Hematopoietic multipotent progenitor cell treated with erythropoietin and hydrocortisone succinate and interleukin-3 and kit ligand, for 15 days (in vitro differentiated cells): ENCODE data around the gene EXOC3L4.
"Not testable (repeated sequence)": the region's sequence is repeated elsewhere in the genome, so short reads cannot be mapped to it uniquely, and the experiment has no call there.

Experiments
- DNase-seq: peaks from one replicate; pipeline ENCODE4 v3.0.0-alpha.2; 2015; ENCODE audit warnings: low spot score

The EXOC3L4 gene

DNA sequence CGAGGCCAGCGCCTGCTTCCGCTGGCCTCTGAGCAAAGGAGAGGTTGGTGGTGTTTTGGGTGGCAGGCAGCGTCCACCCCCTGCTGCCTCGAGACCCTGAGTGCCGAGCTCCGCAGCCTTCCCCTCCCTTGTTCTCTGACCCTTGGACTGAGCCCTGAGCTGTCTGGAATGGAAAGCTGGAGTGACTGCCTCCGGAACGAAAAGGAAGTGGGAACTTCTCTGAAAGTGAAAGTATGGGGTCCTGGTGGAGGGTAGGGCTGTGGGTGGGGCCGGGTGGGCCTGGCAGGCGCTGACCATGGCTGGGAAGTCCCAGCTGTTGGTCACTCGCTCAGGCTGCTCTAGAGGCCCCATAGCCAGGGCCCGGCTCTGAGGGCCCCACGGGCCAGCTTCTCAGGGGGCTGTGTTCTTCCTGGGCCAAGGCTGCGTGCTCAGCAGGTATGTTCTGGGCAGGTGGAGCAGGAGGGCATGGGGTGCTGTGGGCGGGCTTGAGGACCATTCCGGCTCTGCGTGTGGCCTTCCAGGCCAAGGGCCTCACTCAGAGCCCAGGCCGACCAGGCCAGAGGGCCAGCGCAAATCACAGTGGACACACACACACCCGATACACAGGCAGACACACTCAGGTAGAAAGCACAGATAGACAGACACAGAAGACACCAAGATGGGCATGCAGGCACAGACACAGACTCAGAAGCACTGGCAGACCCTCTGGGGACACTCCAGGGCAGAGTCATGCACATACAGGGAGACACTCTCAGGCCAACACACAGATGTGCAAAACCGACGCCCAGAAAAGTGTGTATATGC is at the start of gene EXOC3L4:
Gene EXOC3L4 (plus strand): TSS at position 320 of the 804 bp plus-strand sequence. CDS start 5,495 bp downstream, outside the sequence.
- DNase-seq = no peak

DNA sequence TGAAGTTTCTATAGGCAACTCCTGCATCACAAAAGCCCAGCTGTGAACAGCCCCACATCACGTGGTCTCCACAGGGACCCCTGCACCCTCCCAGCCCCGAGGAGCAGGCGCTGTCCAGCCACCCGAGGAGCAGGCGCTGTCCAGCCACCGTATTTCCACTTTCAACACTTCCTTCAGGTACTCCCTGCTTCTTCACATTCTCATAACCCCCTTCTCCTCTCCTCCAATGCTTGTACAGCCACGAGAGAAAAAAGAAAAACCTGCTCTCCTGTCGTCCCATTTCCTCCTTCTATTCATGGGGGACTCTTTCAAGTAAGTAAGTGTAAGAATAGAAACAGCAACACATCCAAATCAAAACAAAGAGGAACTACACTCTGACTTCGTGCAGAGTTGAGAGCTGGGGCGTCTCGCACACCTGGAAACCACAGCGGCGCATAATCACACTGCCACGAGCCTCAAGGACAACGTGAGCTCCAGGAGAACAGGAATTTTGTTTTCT is 49.1 kb upstream of the EXOC3L4 start:
- DNase-seq = no peak

DNA sequence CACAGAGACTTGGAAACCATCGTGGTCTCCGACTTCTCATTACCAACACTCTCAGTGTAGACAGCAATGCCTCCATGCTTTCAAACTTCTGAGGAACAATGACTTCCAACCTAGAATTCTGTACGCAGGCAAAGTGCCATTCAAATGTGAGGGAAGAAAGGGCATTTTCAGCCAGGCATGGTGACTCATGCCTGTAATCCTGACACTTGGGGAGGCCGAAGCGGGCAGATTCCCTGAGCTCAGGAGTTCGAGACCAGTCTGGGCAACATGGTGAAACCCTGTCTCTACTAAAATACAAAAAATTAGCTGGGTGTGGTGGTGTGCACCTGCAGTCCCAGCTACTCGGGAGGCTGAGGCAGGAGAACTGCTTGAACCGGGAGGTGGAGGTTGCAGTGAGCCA is 47.1 kb upstream of the EXOC3L4 start:
- DNase-seq = not testable (repeated sequence)

DNA sequence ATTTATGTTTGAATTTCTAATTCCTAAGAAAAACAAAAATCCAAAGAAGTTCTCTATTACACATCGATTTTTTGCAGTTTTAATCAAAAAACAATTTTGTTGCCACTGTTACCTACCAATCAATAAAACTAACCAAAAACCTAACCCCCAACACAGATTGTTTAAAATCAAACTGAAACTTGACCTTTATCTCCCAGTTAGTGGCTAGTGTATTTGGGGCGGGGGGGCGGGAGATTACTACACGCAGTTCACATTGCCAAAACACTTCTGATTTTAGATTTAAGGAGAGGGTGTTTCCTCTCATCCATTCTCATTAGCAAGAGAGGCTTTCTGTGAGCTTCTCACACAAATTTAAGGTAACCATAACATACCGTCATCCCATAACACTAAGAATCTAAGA is 43.6 kb upstream of the EXOC3L4 start:
- no peak for DNase-seq

DNA sequence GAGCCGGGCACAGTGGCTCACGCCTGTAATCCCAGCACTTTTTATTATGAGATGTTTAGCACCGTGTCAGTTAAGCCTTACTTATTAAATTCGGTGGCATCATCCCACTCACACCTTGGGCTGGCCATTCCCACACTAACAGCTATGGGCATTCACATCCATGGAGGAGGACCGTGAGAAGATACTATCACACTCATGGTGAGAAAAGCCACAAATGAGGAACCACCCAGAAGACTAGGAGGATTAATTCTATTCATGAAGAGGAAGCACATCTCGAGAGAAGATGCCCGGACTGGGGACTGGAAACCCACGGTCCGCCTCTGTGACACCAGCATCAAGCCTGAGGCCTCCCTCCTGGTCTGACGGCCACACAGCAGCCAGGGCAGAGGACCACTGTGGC is 42.1 kb upstream of the EXOC3L4 start:
- DNase-seq = no peak

DNA sequence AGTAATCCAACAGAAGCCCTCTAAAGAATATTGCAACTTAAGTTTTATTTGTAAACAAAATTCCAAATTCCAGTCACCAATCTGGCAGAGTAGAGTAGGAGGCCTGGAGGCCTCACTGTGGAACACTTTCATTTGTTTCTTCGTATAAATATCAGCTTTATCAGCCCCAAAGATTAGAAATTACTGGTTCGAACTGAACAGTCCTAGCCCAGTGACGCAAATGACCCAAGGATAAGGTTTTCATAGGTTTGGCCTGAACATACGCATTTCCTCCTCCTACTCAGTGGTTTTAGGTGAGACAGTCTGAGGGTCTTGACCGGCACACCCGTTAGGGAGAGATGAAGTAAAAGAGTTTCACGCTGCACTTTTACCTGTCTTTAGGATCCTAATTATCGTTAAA is 38.8 kb upstream of the EXOC3L4 start:
- DNase-seq = no peak

DNA sequence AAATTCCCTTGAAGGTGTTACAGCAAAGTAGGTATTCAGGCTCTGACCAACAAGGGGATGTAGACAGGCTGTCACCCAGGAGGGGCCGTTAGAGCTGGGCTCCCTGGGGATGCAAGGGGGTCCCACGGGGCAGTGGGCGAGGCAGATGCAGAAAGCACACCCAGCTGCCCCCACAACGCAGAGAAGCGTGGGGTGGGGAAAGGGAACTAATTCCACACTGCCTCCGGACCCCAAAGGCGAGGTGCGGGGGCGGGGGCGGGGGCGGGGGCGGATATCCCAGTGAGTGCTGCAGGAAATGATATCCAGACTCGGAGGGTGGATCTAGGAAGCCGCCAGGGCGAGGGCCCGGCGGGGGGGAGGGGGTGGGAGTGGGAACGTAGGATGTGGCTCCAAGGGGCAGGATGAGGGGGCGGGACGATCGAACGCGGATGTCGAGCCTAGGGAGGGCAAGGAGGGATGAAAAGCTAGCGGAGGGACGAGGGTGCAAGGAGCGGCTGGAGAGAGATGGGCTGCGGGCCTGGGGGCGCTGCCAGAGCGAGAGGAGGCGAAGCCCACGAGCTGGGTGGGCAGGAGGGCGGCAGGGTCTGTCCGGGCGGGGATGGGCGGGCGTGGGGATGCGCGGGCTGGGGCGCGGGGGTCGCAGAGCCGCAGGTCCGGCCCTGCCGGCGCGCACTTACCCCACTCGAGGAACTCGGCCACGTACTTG is 38.0 kb upstream of the EXOC3L4 start:
- DNase-seq = no peak

DNA sequence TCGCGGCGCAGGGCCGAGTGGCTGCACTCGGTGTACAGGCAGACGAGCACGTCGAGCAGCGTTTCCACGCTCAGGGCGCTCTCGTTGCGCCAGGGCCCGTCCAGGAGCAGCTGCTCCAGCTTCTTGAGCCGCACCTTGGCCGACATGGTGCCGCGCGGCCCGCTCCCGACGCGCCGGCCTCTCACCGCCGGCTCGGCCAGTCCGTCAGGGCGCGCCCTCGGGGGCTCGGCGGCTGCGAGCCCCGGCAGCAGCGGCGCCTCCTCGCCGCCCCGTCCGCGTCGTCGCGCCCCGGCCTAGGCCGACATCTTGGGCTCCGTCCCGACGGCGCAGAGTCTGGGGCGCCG is 37.5 kb upstream of the EXOC3L4 start:
- no peak for DNase-seq

DNA sequence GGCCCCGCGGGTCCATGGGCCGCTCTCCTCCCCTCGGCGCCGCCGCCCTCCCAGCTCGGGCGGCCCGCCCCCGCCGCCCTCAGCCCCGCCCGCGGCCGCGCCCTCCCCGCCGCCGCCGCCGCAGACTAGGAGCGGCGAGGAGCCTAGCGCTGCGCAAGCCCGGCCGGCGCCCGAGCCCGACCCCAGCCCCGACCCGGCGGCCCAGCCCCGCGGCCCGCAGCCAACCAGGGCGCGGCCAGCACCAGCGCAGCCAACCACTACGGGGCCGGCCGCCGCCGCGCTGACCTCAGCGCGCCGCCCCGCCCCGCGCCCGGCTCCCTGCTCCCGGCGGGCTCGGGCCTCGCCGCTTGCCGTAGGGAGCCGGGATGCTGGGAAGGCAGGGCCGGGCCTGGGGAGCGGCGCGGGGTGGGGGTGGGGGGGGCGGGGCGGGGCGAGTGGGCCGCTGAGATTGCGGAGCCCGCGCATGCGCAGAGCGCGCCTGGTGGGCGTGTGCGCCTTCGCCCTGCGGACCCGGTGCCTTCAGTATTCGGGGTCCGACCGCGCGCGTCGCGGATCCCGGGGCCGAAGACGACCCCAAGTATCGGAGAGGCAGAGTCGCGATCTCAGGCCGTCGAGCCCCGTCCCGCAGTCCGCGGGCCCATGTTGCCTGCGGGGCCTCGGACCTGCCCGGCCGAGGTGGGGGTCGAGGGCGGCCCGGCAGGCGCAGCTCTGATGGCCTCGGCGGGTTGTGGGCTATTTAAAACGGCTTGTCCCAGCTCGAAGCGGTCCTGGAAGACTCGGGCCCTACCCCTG is 37.0 kb upstream of the EXOC3L4 start, which contains the start of gene CDC42BPB:
Gene CDC42BPB (minus strand): TSS at position 178 of the 792 bp plus-strand sequence. CDS start 376 bp downstream, outside the sequence.
- DNase-seq = peak; percentile 34

DNA sequence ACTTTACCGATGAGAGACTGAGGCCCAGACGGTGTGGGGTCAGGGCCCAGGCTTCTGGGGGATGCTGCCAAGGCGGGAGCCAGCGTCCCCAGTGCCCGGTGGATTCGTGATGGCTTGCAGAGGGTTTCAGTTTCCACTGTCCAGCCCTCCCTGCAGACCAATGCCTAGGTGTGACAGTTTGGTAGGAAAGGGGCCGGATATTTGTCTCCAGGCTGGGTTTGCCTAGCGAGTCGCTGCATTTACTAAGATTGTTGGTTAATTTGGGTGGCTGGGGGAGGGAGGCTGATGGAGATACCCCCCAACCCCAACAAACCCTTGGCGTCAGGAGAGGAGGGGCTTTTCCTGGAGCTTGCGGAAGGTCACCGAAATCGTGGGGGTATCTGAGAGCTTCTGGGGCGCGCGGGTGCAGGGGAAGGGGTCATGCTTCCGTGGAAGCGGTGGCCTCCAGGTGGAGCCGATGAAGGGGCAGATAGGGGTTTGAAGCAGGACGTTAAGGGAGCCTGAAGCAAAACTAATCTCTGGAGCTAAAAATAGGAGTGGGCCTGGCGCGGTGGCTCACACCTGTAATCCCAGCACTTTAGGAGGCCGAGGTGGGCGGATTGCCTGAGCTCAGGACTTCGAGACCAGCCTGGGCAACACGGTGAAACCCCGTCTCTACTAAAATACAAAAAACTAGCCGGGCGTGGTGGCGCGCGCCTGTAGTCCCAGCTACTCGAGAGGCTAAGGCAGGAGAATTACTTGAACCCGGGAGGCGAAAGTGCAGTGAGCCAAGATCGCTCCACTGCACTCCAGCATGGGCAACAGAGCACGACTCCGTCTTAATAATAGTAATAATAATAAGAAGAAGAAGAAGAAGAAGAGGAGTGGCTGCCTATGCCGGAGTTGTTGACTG is 36.1 kb upstream of the EXOC3L4 start:
- no peak for DNase-seq

DNA sequence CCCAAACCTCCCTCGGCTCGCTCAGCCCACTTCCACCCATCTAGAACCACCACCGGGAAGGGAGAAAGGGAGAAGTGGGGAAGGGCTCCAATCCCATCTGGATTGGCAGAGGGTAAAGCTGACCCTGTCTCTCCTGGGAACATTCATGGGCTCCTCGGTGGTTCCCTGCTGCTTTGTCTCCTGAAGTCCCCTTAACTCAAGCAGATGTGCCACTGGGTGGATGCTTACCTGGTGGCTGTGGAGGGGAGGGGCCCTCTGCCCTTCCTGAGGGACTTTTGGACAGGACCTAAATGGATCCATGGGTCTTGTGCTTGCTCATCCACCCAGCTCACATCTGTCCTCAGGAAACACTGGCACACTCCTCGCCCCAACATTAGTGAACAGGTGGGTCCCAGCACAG is 35.0 kb upstream of the EXOC3L4 start:
- no peak for DNase-seq

DNA sequence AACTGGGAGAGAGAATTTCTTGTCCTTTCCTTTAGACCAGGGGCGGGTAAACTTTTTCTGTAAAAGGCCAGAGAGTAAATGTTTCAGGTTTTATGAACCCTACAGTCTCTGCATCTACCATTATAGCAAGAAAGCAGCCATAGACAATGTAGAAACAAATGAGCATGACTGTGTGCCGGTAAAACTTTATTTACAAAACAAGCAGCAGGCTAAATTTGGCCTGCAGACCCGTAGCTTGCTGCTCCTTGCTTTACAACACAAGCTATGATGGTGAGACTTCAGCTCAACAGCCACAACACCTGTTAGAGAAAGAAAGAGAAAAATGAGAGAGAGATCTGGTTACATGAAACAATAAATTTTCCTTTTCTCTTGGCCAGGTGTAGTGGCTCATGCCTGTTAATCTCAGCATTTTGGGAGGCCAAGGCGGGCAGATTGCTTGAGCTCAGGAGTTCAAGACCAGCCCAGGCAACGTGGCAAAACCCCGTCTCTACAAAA is 33.0 kb upstream of the EXOC3L4 start:
- no peak for DNase-seq

DNA sequence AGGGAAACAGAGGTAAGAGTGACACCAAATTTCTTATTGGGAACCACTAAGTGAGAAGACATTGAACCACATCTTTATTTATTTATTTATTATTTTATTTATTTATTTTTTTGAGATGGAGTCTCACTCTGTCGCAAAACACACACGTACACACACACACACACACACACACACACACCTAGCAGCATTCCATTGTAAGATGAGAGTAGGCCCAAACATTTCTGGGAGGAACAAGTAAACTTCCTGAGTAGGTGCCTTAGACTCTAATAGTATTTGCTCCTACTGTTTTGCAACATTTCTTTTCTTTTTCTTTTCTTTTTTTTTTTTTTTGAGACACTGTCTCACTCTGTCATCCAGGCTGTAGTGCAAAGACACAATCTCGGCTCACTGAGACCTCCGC is 30.1 kb upstream of the EXOC3L4 start:
- DNase-seq = no peak

DNA sequence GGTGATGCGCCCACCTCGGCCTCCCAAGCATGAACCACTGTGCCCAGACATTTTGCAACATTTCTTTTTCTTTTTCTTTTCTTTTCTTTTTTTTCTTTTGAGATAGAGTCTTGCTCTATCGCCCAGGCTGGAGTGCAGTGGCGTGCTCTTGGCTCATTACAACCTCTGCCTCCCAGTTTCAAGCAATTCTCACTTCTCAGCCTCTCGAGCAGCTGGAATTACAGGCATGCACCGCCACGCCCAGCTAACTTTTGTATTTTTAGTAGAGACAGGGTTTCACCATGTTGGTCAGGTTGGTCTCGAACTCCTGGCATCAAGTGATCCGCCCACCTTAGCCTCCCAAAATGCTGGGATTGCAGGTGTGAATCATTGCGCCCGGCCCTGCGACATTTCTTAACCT is 29.5 kb upstream of the EXOC3L4 start:
- no peak for DNase-seq

DNA sequence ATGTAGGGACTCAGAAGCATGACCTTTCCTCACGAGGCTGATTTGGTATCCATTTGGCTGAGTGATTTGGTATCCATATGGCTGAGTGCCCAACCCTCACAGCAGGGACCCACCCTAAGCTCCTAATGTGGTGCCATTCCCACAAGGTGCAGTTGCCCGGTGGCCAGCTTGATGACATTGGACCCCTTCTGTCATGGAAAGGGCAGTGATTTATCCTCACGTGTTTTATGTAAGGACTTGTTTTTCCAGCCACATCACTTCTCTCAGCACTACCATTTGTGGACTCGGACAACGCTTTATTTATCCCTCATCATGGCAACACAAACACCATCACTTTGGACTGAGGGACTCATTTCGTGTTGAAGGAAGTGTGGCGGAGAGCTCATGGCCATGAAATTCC is 28.7 kb upstream of the EXOC3L4 start:
- DNase-seq = no peak

DNA sequence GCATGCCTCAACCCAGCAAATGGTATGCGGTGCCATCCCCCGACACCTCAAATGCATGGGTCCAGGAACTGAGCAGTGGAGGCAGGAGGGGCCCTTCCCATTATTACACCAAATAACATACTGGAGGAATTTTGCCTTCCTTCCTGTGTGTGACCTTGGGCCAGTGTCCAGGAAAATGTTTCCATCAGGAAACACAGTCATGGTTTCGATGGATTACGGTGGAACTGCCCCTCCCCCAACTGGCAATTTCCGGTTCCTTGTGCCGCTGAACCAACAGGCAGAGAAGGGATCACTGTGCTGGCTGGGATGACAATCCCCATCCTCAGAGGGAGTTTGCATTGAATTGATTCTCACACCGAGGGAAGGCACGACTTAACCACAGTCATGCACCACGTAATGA is 28.1 kb upstream of the EXOC3L4 start:
- DNase-seq = no peak

DNA sequence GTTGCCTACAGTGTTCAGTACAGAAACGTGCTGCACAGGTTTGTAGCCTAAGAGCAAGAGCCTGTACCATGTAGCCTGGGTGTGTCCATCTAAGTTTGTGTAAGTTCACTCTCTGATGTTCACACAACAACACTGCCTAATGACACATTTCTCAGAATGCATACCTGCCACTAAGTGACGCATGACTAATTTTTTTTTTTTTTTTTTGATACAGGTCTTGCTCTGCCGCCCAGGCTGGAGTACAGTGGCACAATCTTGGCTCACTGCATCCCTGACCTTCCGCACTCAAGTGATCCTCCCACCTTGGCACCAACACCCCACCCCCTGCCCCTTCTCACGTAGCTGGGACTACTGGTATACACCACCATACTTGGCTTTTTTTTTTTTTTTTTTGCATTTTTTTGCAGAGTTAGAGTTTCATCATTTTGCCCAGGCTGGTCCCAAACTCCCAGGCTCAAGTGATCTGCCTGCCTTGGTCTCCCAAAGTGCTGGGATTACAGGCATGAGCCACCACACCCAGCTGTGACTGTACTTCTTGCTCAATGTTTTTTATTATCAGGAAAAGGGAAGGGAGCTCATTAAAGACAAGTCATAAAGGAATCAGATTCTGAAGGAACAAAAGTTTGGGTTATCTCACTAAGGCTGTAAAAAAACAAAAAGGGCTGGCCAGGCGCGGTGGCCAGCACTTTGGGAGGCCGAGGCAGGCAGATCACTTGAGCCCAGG is 27.1 kb upstream of the EXOC3L4 start:
- no peak for DNase-seq

DNA sequence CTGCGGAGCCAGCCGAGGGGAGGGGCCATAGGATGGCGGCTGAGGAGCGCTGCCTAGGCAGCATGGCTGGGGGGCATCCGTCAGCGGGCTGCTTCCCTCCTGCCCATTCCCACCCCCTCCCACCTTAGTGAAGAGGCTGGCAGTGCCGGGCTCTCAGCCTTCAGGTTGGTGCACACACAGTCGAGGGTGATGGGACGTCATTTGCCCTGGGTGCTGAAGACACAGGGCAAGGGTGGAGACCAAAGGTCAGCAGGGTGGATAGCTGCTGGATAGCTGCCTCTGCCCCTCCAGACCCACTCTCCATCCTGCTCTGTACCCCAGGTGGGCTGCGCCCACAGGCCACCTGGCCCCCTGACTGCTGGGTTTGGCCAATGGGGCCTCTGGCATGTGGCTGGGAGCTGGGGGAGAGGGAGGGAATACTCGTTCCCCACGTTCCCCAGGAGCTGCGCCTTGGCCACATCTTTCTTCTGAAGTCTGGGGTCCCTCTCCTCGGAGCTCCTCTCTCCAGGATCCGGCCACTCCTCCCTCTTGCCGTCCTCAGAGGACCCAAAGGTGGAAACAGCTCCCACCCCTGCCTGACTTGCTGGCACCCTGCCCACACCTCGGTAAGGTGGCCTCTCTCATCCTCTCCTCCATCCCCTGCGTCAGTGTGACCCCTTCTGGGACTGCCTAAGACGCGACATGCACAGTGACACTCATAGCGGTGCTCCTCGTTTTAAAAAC is 26.0 kb upstream of the EXOC3L4 start:
- DNase-seq = no peak

DNA sequence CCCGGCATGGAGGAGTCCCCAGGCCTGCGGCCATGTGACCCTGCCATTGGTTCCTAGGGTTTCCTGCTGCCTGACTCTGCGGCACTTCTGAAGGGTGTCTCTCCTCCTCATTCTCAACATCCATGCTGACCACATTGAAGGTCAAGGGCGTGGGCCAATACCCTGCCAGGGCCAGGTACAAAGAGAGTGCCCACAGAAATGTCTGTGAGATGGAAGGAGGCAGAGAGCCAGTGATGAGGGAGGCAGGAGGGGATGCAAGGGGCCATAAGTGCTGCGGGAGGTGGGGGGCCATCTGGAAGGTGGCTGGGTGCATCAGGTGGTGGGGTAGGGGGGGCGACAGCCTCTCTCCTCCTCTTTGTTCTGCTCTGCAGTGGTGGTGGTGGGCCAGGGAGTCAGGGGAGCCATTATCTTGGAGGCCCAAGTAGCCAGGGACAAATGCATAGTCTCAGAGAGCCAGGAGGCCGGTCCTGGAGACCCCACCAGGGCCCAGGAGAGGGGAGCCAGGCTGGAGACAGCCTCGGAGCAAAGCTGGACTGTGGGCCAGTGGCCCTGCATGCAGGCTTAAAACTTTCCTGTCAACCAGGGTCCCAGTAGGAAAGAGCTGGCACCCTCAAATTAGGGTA is 24.2 kb upstream of the EXOC3L4 start:
- DNase-seq = no peak
